T follicular helper cell (primary cell): Measurements from ENCODE around the gene NR6A1.

ENCODE experiments used
- DNase-seq: peaks from one replicate; pipeline ENCODE4 v3.0.0-alpha.2; 2020; ENCODE audit warnings: low read depth

The NR6A1 gene

DNA sequence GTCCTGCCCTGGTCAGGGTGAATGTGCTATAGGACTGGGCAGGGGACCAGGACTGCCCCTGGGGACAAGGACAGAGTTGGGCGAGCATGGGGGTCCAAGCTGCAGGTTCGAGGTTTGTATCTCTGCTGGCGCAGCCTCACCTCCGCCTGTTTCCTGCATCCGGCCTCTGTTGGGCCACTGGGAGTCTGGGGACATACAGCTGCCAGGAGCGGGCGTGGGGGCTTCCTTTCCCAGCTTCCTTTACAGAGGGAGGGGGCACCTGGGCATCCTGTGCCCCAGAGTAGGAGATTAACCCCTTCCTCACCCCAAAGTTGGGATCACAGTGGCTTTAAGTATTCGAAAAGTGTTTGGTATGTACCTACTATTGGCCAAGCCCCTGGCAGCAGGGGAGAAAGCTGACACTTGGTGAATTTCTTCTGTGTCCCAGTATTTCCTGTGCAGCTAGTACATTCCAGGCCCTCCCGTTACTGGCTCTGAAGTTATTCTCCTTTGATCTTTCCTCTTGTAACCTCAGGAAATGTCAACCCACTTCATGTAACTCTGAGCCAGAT lies 24.8 kb upstream of the NR6A1 start:
- DNase-seq: no peak

DNA sequence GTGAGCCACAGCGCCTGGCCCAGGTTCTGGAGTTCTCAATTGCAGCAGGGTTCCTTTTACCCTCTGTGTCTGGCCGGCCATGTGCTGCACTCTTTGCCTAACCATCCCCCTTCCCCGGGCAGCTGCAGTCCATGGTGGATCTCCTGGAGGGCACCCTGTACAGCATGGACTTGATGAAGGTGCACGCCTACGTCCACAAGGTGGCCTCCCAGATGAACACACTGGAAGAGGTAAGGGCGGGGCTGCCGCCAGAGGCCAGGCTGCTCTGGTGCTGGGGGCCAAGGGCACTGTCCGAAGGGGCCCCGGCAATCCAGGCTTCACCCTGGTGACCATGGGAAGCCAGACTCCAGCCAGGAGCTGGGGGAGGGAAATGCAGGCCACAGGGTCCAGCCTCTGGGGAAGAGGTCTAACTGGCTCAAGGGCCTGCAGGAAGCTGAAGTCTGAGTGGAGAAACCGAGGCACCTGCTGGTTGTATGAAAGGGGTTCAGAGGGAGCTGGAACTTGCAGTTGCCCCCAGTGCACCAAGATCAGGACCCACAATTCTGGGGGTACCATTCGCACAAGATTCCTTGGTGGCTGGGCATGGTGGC lies 23.9 kb upstream of the NR6A1 start:
- DNase-seq: no peak

DNA sequence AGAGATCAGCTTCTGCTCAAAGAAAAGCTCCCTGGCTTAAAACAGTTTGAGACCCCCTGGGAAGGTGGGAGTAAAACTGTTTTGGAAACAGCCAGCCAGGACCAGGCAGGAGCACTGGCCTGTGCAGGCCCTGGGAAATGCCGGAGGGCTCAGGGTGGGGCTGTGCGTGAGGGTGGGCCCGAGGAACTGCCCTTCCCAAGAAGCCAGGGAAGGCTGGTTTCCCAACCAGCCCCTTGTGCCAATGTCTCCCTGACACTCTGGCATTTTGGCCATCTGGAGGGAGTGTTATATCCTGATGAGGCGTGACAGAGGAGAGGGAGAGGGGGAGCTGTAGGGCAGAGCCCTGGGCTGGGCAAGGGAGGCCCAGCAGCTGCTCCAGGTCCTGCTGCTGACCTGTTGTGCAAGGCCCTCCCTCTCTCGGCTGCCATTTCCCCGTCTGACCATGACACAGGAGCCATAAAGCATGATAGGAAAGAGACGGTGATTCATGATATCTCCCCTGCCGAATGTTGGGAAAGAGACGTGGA lies 22.0 kb upstream of the NR6A1 start:
- DNase-seq: no peak

DNA sequence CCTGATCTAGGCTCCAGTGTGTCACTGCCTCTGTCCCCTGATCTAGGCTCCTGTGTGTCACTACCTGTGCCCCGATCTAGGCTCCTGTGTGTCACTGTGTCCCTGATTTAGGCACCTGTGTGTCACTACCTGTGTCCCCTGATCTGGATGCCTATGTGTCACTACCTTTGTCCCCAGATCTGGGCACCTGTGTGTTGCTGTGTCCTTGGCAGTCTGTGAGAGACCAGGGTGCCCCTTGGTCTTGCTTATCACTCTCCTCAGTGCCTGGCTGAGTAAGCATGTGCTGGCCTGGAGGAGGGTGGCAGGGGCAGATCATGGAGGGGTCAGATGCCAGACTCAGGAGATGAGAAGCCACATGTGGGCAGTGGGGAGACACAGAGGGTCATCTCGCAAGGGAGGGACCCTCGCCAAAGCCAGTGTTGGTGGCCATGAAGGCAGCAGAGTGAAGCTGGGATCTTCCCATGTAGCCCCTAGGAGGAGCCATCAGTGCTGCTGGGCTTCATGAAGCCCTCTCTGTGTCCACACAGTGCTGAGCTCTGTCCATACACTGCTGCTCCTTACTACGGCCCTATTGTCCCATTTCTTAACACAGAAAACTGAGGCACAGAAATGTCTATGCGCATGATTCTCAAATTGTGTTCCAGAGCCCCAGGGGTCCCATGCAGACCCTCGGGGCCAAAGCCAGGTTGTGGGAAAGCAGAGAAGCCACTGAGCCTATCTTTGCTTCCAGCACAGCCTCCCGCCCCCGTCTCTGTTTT lies 21.3 kb upstream of the NR6A1 start:
- DNase-seq: no peak

DNA sequence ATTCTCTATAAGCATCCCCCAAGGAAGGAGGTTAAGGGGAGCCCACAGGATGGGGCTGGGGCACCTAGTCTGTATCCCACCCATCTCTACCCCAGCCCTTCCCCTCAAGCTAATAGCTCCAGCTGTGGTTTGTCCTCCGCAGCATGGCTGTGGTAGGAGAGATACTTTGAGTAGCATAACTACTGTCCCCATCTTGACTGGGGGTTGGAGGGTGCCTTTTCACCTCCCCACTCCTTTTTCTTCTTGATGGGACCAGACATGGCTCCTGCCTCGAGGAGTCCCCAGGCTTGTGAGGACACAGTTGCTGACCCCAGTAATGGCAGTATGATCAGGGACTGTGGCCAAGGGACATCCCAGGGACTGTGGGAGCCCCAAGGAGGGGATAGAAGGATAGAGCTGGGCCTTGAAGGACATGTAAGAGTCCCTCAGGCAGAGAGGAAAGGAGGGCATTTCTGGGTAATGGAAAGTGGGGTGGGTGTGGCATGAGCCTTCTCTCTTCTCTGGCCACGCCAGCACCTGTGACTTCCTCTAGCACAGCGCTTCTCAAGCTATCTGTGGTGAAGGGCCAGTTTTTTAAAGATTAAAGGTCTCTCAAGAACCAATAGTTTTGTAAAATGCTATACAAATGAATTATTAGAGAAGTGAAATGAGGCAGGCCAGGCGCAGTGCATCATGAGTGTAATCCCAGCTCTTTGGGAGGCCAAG lies 19.8 kb upstream of the NR6A1 start:
- no peak for DNase-seq

DNA sequence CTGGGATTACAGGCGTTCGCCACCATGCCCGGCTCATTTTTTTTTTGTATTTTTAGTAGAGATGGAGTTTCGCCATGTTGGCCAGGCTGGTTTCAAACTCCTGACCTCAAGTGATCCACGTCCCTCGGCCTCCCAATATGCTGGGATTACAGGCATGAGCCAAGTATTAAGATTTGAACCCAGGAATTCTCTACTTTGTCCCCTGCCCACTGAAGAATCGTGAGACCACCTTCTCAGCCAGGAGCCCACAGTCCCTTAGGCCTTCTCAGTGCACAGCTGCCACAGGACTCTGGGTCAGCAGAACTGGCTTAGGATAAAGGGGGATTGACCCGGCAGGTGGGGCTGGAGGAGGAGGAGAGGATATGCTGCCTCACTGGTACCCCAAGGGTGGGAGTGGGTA lies 19.2 kb upstream of the NR6A1 start:
- DNase-seq: no peak

DNA sequence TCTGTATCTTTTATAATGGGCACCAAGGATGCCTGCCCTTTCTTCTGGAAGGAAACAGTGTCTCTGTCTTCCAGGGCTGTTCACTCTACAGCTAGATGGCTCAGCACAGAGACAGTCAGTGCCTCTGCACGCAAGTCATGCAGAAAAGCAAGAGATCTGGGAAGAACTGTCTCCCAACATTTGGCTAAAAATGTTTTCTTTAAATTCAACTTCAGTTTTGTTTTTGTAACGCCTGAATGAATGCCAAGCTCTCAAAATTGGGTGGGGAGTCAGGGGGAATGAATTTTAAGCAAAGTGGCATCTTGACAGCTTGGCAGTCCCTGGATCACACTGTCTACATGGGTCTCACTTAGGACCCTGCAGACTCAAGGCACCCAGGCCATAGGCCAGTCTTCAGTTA lies 18.4 kb upstream of the NR6A1 start:
- DNase-seq: no peak

DNA sequence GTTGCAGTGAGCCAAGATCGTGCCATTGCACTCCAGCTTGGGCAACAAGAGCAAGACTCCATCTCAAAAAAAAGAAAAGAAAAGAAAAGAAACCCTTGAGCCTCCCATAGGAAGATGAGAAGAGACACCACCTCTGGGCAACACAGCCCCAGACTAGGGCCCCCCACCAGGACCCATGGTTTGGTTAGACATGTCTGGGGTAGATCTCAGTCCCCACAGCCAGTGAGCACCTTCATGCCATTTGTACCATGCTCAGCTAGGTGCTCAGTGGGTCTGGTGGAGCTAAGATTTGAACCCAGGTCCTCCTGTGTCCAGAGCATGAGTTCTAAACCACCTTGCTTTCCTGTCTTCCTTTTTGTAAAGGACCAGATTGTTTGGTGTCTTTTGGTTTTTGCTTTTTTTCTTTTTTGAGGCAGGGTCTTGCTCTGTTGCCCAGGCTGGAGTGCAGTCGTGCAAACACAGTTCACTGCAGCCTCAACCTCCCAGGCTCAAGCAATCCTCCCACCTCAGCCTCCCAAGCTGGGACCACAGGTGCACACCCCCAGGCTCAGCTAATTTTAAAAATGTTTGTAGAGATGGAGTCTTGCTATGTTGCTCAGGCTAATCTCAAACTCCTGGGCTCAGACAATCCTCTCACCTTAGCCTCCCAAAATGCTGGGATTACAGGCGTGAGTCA lies 17.6 kb upstream of the NR6A1 start:
- DNase-seq: no peak

DNA sequence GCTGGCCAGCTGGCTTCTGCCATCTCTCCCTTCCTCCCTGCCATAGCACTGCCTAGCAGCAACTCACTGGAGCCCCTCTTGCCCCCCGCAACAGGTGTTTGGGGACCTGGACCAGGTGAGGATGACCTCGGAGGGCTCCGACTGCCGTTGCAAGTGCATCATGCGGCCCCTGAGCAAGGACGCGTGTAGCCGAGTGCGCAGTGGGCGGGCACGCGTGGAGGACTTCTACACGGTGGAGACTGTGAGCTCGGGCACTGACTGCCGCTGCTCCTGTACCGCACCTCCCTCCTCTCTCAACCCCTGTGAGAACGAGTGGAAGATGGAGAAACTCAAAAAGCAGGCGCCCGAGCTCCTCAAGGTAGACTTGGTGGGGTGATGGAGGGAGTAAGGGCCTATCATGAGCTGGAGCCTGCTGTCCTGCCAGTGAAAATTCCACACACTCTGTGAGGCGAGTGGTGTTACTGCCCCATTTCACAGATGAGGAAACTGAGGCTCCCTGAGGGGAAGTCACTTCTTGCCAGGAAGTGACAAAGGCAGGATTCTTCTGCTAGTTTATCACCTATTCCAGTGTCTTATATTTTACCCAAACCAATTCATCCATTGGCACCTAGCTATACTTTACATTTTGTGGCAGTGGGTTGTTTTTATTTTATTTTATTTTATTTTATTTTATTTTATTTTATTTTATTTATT lies 15.9 kb upstream of the NR6A1 start:
- no peak for DNase-seq

DNA sequence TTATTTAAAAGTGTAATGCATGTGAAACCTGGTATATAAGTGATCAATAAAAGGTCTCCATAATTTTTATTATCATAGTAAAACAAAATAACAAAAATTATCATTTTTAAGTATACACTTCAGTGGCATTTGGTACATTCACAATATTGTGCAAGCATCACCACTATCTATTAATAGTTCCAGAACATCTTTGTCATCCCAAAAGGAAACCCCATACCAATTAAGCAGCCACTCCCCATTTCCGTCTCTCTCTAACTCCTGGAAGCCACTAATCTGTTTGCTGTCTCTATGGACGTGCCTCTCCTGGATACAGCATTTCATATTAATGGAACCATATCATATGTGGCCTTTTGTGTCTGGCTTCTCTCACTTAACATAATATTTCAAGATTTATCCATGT lies 13.4 kb upstream of the NR6A1 start:
- no peak for DNase-seq

DNA sequence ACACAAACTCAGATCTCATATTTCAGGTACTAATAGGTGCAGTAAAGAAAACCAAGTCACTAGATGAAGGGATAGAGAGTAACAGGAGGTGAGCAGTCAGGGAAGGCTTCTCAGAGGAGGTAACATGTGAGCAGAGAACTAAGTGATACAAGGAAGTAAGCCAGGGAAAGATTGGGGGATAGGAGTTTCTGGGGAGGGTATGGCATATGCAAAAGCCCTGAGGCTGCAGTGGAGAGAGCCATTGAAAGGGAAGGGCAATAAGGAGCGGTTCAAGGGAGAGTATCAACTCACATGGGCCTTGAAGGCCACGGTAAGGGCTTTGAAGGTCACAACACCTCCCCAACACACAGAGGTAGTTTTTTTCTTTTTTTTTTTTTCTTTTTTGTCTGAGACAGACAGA lies 12.7 kb upstream of the NR6A1 start:
- no peak for DNase-seq

DNA sequence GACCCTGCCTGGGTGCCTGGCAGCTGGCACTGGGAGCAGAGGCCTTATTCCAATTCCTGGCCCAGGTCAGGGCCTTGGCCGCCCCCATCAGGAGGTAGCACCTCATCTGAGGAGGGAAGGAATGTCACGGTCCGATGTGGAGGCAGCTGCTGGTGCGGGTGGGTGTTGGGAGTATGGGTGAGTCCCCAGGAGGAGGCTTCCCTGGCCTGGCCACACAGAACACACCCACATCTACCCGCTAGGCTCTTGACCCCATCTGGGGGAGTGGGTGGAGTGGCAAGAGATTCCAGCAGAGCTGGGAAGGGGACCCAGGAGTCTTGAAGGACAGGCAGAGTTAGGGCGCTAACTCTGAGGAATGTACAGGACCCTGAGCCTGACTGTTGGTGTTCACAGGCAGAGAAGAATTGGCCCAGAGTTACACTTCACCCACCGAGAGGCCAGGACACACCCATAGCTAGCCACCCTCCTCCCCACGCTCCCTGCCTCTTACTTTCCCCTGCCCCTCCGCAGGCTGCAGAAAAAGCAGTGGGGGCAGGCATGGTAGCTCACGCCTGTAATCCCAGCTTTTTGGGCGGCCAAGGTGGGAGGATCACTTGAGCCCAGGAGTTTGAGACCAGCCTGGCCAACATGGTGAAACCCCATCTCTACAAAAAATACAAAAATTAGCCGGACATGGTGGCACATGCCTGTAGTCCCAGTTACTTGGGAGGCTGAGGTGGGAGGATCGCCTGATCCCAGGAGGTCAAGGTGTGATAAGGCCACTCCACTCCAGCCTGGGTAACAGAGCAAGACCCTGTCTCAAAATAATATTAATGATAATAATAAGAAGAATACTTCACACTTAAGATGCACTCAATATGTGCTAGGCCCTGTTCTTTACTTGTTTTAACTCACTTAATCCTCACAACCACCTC lies 11.8 kb upstream of the NR6A1 start:
- DNase-seq: no peak

DNA sequence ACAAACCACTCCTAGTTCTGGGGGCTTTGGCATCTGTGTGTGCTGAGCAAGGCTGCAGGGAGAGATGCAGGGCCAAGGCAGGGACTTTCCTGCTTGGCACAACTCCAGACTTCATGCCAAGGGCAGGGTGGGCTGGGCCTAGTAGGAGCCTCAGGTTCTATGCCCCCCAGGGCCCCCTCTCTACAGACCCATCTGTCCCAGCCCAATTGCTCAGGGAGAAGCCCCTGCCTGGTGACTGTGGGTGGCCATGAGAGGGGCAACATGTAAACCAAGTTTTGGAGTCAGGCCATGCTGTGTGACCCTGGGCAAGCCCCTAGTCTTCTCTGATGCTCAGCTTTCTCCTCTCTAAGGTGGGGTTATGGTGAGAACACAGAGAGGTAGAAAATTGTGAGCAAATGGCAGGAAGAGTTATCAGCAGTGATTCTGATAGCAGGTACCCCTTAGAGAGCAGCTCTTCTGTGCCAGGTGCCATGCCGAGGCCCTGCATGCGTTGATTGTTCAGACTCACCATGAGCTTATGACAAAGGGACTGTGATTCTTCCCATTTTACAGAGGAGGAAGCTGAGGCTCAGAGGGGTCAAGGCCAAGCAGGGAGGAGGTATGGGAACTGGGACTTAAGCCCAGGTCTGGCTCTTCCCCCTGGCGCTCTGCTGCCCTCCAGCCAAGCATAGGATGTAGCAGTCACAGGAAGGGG lies 11.0 kb upstream of the NR6A1 start:
- no peak for DNase-seq

DNA sequence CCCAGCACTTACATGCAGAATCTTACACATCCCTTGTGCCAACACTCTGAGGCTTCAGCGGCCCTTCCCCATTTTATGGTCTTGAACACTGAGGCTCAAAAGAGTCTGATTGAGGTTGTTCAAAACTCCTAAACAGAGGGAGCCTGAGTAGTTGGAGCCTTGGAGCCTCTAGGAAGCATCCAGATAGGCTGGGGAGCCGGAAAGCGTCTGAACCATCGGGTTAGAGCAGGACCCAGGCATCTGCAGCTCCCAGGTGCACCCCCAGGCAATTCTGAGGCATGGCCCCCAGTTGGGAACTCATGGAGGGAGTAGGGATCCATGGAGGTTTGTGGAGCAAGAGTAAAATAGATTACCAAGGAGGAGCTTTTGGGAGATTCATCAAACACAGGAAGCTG lies 9.6 kb upstream of the NR6A1 start:
- no peak for DNase-seq

DNA sequence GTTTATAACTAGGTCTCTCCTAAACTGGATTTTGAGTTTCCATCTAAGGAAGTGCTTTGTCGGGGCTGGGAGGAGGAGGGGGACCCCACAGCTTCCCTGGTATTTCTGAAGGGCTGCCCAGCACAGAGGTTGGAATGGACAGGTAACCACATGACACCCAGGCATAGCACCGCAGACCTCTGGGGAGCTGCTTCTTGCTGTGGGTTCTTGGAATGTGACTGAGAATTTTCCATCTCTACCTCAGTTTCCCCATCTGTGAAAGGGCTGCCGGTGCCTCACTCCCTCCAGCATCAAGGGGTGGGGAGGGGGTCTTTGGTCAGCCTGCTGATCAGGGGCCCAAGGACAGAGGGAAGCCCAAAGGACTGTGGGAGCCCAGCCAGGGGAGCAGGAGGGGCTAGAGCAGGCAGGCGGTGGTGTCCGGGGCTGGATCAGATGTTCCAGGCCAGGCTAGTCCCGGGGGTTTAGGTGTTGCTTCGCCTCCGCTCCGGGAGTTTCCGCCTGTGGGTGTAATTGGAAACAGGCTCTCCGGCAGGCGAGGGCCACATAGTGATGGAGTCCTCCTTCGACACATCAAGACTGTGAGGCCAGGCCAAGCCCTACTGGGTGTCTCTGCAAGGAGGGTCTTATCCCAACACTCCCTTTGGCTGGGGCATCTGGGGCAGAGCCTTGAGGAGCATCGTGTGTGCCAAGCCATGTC lies 9.1 kb upstream of the NR6A1 start:
- no peak for DNase-seq

DNA sequence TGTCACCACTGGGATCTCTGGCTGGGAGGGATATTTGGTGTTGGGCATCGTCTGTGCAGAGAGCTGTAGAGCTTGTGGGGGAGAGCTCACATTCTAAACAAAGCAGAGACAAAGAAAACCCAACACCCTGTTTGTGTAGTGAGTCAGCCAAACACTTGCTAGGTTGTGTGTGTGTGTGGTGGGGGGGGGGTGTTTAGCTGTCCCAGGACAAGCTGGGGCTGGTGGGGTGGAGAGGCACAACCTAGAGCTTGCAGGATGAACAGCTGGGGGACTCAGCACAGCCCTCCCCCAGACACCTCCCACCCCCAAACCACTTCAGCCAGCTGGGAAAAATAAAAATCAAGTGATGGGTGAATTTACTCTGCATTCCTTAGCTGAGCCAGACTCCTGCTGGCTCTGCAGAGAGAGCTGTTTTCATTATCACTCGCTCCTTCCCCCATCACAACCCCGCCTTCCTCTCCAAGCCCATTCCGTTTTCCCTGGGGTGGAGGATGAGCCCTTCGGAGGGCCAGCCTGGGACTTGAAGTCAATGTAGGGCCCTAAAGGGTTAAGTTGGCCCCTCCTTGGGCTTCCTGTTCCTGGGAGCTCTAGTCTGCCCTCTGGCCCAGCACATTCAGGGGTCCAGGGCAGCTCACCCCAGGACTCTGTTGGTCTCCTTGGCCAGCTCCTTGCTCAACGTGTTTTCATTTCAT lies 8.4 kb upstream of the NR6A1 start:
- DNase-seq: no peak

DNA sequence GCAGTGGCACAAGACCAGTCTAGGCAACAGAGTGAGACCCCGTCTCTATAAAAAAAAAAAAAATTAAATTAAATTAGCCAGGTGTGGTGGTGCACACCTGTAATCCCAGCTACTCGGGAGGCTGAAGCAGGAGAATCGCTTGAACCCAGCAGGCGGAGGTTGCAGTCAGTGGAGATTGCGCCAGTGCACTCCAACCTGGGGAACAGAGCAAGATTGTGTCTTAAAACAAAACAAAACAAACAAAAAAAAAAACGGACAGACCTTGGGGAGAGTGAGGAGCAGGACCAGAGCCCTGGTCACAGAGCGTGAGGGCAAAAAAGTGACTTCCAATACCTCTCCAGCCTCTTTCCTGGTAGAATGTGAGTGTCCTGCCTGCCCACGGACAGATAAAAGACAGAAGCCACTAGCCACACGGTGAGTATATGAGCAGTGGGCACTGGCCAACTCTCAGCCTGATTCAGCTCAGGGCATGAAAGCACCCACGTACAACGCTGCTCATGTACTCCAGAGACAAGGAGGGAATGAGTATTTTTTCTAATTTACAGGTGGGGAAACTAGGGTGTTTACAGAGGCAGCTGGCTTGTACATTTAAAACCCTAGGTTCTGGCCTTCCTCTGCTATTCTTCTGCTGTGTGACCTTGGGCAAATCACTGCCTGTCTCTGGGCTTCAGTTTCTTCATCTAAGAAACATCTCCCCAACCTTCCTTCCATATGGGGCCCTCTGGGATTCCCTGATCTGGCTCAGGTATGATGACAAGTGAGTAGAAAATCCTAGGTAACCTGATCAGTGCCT lies 7.7 kb upstream of the NR6A1 start:
- DNase-seq: no peak
